ENCODE results near the gene PDE2A. TPM values are rescaled to one million over a fixed set of nuclear protein-coding genes. Genes with fewer than 3 reads are reported as not detected.
A peak's percentile ranks its signal among the peaks of the same experiment; 100 is the strongest.

Gene PDE2A
- total RNA-seq, 1 donor from 2014 or later = 1.4 TPM

DNA sequence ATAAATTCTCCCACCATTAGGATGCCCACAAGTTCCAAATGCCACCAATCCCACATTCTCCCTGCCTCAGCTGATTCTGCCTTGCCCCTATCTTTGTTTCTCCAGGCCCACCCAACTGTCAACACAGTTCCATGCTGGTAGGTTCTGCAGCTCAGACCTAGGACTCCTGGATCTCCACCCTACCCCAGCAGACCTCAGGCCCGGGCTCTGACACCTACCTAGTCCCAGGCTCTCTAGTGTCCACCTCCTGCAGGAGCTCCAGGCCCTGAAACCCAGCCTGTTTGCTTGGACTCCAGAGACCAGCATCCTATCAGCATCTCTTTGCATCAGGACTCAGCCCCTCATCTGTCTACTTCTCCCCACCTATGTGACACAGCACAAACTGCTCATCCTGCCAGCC, 86.5 kb downstream of the PDE2A start:
- intact Hi-C loops (cut with micrococcal nuclease) = loop anchor here (5.0 to 10.0 kb wide), 2 partner anchors 115 to 227 kb away; partner anchors contain the start of gene ATG16L2
- no peaks in the 10 kb centered on the region for H3K9me3 Mint-ChIP-seq
- POLR2A ChIA-PET = no interaction called here
- H3K4me3 Mint-ChIP-seq = no peak overlapping the region
- H3K27me3 Mint-ChIP-seq = peaks cover 39% of the 10 kb centered on the region
- DNase-seq (no peak), ATAC-seq (ENCODE audit: low read depth) (no peak)
- TF ChIP-seq CTCF (IDR thresholded peaks at IDR 0.05) = no peak
- H3K36me3 Mint-ChIP-seq (ENCODE audit: low read depth) = no peaks in the 10 kb centered on the region
- H3K4me1 Mint-ChIP-seq = peaks cover 50% of the 10 kb centered on the region
- CTCF ChIA-PET = interaction anchor here (1.0 to 6.9 kb wide), 7 partner anchors 18 to 157 kb away, joined by 3 to 54 read pairs (median 5); no protein-coding TSS in a partner anchor
- H3K27ac Mint-ChIP-seq = no peak overlapping the region

GRCh38 chr11:72586321-72587090, 87.7 kb downstream of the PDE2A start:
- Mint-ChIP-seq H3K4me1 (peaks cover 38% of the 10 kb centered on the region), H3K4me3 (no peak overlapping the region), H3K27me3 (peaks cover 28% of the 10 kb centered on the region), H3K36me3 (ENCODE audit: low read depth) (no peaks in the 10 kb centered on the region), H3K9me3 (no peaks in the 10 kb centered on the region), H3K27ac (no peak overlapping the region)
- intact Hi-C loops (cut with micrococcal nuclease) = loop anchor here (5.0 to 10.0 kb wide), 2 partner anchors 114 to 228 kb away; partner anchors contain the start of gene ATG16L2
- DNase-seq (no peak), ATAC-seq (ENCODE audit: low read depth) (no peak)
- POLR2A ChIA-PET = interaction anchor here (0.5 kb wide), 1 partner anchor 1289 kb away, joined by 4 read pairs; no protein-coding TSS in a partner anchor
- no peak for TF ChIP-seq CTCF (IDR thresholded peaks at IDR 0.05)
- CTCF ChIA-PET = interaction anchor here (0.8 to 6.9 kb wide), 12 partner anchors 7 to 138 kb away, joined by 3 to 54 read pairs (median 4); no protein-coding TSS in a partner anchor

- peaks cover 21% of the 10 kb centered on the region for H3K27me3 Mint-ChIP-seq
Observed at GRCh38 chr11:72585762-72586311, 88.4 kb downstream of the PDE2A start.

DNA sequence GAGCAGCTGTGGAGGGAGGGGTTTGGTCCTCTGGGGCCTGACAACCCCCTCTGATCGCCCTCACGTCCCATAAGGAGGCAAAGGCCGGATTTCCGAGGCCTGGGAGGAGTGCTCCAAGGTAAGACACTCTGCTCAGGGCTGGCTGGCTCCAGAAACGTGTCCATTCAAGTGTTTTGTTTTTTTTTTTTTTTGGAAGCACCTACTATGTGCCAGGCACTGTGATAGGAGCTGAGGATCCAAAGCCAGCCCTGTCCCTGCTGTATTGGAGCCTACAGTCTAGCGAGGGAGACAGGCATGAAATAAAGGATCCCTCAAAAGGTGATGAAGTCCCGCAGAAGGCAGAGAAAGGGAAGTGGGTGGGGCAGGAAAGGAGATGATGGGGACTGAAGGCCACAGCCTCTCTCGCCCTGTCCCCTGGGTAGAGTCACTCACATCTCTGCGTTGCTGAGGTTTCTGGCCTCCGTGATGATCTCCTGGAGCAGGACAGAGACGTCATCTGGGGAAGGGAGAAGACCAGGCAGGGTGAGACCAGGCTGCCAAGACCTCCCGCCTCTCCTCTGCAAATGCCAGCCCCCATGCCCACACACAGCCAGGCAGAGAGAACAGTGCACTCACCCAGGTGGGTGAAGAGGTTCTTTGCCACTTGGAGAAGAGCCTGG, 89.2 kb downstream of the PDE2A start:
- ATAC-seq (ENCODE audit: low read depth) (peak; percentile 20), DNase-seq (no peak)
- peak overlapping the region; percentile 87 for H3K4me3 Mint-ChIP-seq
- H3K27ac Mint-ChIP-seq = peak overlapping the region; percentile 70
- TF ChIP-seq CTCF (IDR thresholded peaks at IDR 0.05) = no peak
- peaks cover 18% of the 10 kb centered on the region for H3K27me3 Mint-ChIP-seq
- H3K4me1 Mint-ChIP-seq = peaks cover 28% of the 10 kb centered on the region
- ChIA-PET POLR2A (no interaction called here), CTCF (interaction anchor here (0.5 to 6.9 kb wide), 9 partner anchors 9 to 593 kb away, joined by 3 to 54 read pairs (median 7); no protein-coding TSS in a partner anchor)
- intact Hi-C loops (cut with micrococcal nuclease) = loop anchor here (1.0 to 10.0 kb wide), 5 partner anchors 29 to 230 kb away; partner anchors contain the start of gene ATG16L2
- no peaks in the 10 kb centered on the region for H3K36me3 Mint-ChIP-seq (ENCODE audit: low read depth)
- H3K9me3 Mint-ChIP-seq = no peaks in the 10 kb centered on the region

More at GRCh38 chr11:72585762-72586311, 88.4 kb downstream of the PDE2A start:
- no peaks in the 10 kb centered on the region for H3K36me3 Mint-ChIP-seq (ENCODE audit: low read depth)
- ATAC-seq (ENCODE audit: low read depth) = peak; percentile 81
- H3K4me3 Mint-ChIP-seq = peak overlapping the region; percentile 87
- no peak overlapping the region for H3K27ac Mint-ChIP-seq
- TF ChIP-seq CTCF (IDR thresholded peaks at IDR 0.05) = peak; percentile 54
- intact Hi-C loops (cut with micrococcal nuclease) = loop anchor here (1.0 to 10.0 kb wide), 5 partner anchors 28 to 229 kb away; partner anchors contain the start of gene ATG16L2
- H3K4me1 Mint-ChIP-seq = peaks cover 31% of the 10 kb centered on the region
- ChIA-PET POLR2A (interaction anchor here (0.5 kb wide), 1 partner anchor 1290 kb away, joined by 4 read pairs; no protein-coding TSS in a partner anchor), CTCF (interaction anchor here (0.5 to 6.9 kb wide), 12 partner anchors 8 to 592 kb away, joined by 3 to 54 read pairs (median 4); no protein-coding TSS in a partner anchor)
- H3K9me3 Mint-ChIP-seq = no peaks in the 10 kb centered on the region
- DNase-seq = peak; percentile 49
